Transverse colon (tissue), 4 donors: ENCODE measurements around the gene GPR55.

Experiments used
- CTCF ChIP-seq, 5 experiments: fragments of 200-600 bp in 3 of 5; fragments of 450-650 bp in 2 of 5; sonication (generic) in 3 of 5; IDR thresholded peaks; 1 replicate in 2 of 5; 2 replicates in 3 of 5; pipeline ENCODE4 v1.5.1; 2016 to 2017; ENCODE audit warnings: antibody characterized with exemption in 5 of 5, inconsistent platforms in 3 of 5, mild to moderate bottlenecking in 2 of 5, moderate library complexity in 1 of 5
- POLR2A ChIP-seq: fragments of 450-650 bp; IDR thresholded peaks from one replicate; pipeline ENCODE4 v1.6.1; 2016; ENCODE audit warnings: antibody characterized with exemption, mild to moderate bottlenecking, moderate library complexity
- POLR2AphosphoS5 ChIP-seq, 3 donors: sonication (generic); formaldehyde crosslinking; IDR thresholded peaks; one replicate each; pipeline ENCODE4 v1.6.1; 2016; ENCODE audit warnings: antibody characterized with exemption in 3 of 3

- TF ChIP-seq CTCF (IDR thresholded peaks at IDR 0.05) (no peak), POLR2AphosphoS5 (IDR thresholded peaks at IDR 0.05) (no peak), POLR2A (no peak)
These were observed 51.9 kb downstream of the GPR55 start for GRCh38 chr2:230872968-230873660.
